ENCODE results near the gene HOXB5. TPM values are rescaled to one million over a fixed set of nuclear protein-coding genes. Genes with fewer than 3 reads are reported as not detected.
A peak's percentile ranks its signal among the peaks of the same experiment; 100 is the strongest.

HOXB5 gene
- total RNA-seq, 8 experiments from 2014 or later, result 1.0 to 51.9 (median 15.8) TPM

DNA sequence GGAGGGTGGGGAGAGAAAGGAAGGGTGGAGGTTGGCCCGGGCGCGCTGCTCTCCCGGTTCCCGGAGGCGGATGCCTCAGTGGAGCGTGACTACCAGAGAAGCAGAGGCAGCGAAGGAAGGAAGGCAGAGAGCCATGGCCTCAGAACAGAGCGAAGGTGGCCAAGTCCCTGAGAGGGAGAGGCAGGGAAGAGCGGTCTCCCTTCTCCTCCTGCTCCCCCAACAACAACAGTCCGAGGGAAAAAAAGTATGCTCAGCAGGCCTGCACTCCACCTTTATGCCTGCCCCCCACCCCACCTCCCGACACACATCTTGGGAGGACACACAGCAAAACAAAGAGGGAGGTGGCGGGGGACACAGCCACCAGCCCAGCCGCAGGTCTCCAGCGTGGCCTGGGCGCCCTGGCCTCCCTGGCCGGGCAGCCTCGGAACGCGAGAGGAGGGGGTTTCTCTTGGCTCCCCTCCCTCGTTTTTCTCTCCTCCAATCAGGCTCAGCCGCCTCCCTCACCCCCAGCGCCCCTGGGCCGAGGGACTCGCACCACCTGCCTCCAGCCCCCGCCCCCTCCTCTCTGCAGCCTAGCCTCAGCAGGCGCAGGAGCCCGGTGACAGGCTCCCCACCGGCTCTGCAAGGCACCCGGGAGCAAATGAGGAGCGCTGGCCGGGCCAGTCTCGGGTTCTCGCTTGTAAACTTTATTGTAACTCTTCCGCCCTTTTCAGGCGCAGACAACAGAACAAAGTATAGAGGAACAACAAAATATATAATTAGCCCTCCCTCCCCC is 18.3 kb upstream of the HOXB5 start:
- H3K4me1 ChIP-seq (replicated peaks in 1 of 2), result peaks cover 18 to 34% of the 10 kb centered on the region in 2 donors
- H3K27ac ChIP-seq, result peak overlapping the region; percentile 92 to 97
- peak overlapping the region; percentile 59 to 89 (median 80) for H3K4me3 ChIP-seq
- ATAC-seq (replicated peaks in 6 of 8), result peak; percentile 5 to 75 (median 73)
- 0 to 38% (median 9%) methylated on average over 1 to 11 of the region's 36 CpGs; no CpG with 5 or more reads in 6 of the 10 experiments for WGBS, 10 experiments
- in situ Hi-C loops (cut with MboI; ENCODE audit: low pct_unique_long_range_greater_than_20kb in 2 of 9, low sequenced_read_pairs in 9 of 9, unreplicated experiment in 9 of 9), result no loop called here

- WGBS, 10 experiments, result 0 to 42% (median 0%) methylated on average over 1 to 5 of the region's 22 CpGs; no CpG with 5 or more reads in 5 of the 10 experiments
- Histone ChIP-seq H3K4me3 (peak overlapping the region; percentile 59 to 89 (median 80)), H3K4me1 (replicated peaks in 1 of 2) (peaks cover 15 to 31% of the 10 kb centered on the region in 2 donors), H3K27ac (peak overlapping the region; percentile 92 to 97)
- in situ Hi-C loops (cut with MboI; ENCODE audit: low pct_unique_long_range_greater_than_20kb in 2 of 9, low sequenced_read_pairs in 9 of 9, unreplicated experiment in 9 of 9), result no loop called here
- ATAC-seq (replicated peaks in 6 of 8), result peak in 6 of 8 experiments; percentile 1 to 16 (median 3)
These were observed 17.6 kb upstream of the HOXB5 start for GRCh38 chr17:48611213-48611612.

DNA sequence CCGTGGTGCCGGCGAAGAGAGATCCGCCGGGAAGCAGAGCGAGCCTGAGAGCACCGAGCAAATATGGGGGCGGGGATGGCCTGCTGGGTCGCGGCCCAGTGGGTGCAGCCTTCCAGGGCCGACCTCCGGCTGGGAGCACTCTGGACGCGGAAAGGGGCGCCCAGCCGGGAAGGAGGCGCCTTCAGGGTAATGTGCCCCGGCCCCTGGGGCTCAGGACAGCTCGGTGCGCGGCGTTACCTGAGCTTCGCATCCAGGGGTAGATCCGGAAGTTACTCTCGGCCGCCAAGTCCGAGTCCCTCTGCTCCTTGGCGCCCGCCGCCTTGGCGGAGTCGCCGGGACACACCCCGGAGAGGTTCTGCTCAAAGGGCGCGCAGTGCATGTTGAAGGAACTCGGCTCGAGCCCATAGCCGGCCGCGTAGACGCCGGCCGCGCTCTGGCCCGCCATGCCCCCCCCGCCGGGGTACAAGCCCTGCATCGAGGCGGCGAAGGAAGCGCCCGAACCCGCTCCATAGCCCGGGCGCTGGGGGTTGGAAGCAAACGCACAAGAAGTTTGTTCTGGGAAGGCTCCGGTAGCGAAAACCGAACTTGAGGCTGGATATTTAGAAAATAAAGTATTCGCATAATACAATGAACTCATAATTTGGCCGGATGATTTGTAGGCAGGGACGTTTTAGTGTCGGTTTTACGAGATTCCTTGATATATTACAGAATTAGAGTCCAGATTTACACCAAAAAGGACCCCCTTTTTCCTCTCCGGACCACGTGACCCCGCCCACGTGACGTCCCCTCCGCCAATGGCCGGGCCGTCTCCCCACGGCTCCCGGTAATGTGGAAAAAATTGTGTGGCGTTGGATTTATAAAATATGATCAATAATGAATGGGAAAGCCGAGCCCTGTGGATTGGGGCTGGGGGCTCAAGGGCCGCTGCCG is 17.0 kb upstream of the HOXB5 start, which contains the start of gene HOXB7:
Gene HOXB7 (minus strand): TSS at position 736 of the 930 bp plus-strand sequence. CDS start 99 bp downstream, at position 637.
- in situ Hi-C loops (cut with MboI; ENCODE audit: low pct_unique_long_range_greater_than_20kb in 2 of 9, low sequenced_read_pairs in 9 of 9, unreplicated experiment in 9 of 9), result no loop called here
- WGBS, 10 experiments, result 0 to 2% (median 0%) methylated on average over 1 to 31 of the region's 79 CpGs; no CpG with 5 or more reads in 1 of the 10 experiments
- Histone ChIP-seq H3K27ac (peak within 1 kb of the TSS; percentile 92 to 97), H3K4me1 (replicated peaks in 1 of 2) (peaks cover 15 to 31% of the 10 kb centered on the region in 2 donors), H3K4me3 (peak within 1 kb of the TSS; percentile 59 to 89 (median 80))
- ATAC-seq (replicated peaks in 6 of 8), result peak; percentile 11 to 65 (median 32)

DNA sequence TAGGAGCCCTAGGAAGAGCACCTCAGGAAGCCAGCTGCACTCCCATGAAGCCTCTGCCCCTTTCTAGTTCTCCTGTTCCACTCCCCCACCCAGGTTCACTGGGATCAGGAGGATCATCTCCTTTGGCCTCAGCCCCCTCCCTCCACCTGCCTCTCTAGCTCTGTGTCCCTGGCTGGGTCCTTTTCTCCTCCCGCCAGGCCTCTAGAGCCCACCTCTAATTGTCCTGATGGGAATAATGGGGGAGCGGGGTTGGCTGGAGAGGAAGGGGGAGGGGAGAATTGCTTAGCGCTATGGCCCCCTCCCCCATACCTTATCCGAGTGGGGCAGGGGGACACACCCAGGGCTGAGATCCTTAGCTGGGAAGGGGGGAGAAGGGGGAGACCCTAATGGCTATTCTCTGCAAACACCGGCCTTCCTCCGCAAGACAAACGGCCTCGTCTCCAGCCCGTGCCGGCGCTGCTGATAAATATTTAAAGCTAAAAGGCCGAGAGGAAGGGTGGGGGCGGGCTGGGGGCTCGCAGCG is 16.2 kb upstream of the HOXB5 start:
- peaks cover 15 to 36% of the 10 kb centered on the region in 2 donors for H3K4me1 ChIP-seq (replicated peaks in 1 of 2)
- H3K27ac ChIP-seq, result peak overlapping the region; percentile 92 to 97
- peak overlapping the region; percentile 59 to 89 (median 80) for H3K4me3 ChIP-seq
- in situ Hi-C loops (cut with MboI; ENCODE audit: low pct_unique_long_range_greater_than_20kb in 2 of 9, low sequenced_read_pairs in 9 of 9, unreplicated experiment in 9 of 9), result no loop called here
- peak in 6 of 8 experiments; percentile 1 to 31 (median 14) for ATAC-seq (replicated peaks in 6 of 8)
- WGBS, 10 experiments, result 60% methylated on average over 1 of the region's 15 CpGs; no CpG with 5 or more reads in 9 of the 10 experiments

GRCh38 chr17:48609033-48609432 is 15.5 kb upstream of the HOXB5 start:
- peak in 1 of 8 experiments; percentile 0 for ATAC-seq (replicated peaks in 6 of 8)
- Histone ChIP-seq H3K4me1 (replicated peaks in 1 of 2) (peaks cover 20 to 44% of the 10 kb centered on the region in 2 donors), H3K27ac (peak overlapping the region in 1 of 2 donors; percentile 97), H3K4me3 (peak overlapping the region; percentile 59 to 89 (median 80))
- in situ Hi-C loops (cut with MboI; ENCODE audit: low pct_unique_long_range_greater_than_20kb in 2 of 9, low sequenced_read_pairs in 9 of 9, unreplicated experiment in 9 of 9), result no loop called here

GRCh38 chr17:48608494-48608834 is 14.9 kb upstream of the HOXB5 start:
- 60 to 100% (median 100%) methylated on average over 1 of the region's 1 CpG; no CpG with 5 or more reads in 4 of the 10 experiments for WGBS, 10 experiments
- in situ Hi-C loops (cut with MboI; ENCODE audit: low pct_unique_long_range_greater_than_20kb in 2 of 9, low sequenced_read_pairs in 9 of 9, unreplicated experiment in 9 of 9), result no loop called here
- peak overlapping the region in 3 of 5 donors; percentile 69 to 89 (median 80) for H3K4me3 ChIP-seq
- ATAC-seq (replicated peaks in 6 of 8), result no peak
- peaks cover 26 to 49% of the 10 kb centered on the region in 2 donors for H3K4me1 ChIP-seq (replicated peaks in 1 of 2)
- peak overlapping the region in 1 of 2 donors; percentile 97 for H3K27ac ChIP-seq

- Histone ChIP-seq H3K4me1 (replicated peaks in 1 of 2) (peaks cover 36 to 62% of the 10 kb centered on the region in 2 donors), H3K27ac (no peak overlapping the region), H3K4me3 (no peak overlapping the region)
- no peak for ATAC-seq (replicated peaks in 6 of 8)
- in situ Hi-C loops (cut with MboI; ENCODE audit: low pct_unique_long_range_greater_than_20kb in 2 of 9, low sequenced_read_pairs in 9 of 9, unreplicated experiment in 9 of 9), result no loop called here
- 79 to 100% (median 86%) methylated on average over 1 to 7 of the region's 9 CpGs for WGBS, 10 experiments
These were observed 13.5 kb upstream of the HOXB5 start for GRCh38 chr17:48606892-48607614.

GRCh38 chr17:48605991-48606891 is 12.7 kb upstream of the HOXB5 start:
- no peak overlapping the region for H3K4me3 ChIP-seq
- peak overlapping the region in 1 of 2 donors; percentile 30 for H3K27ac ChIP-seq
- in situ Hi-C loops (cut with MboI; ENCODE audit: low pct_unique_long_range_greater_than_20kb in 2 of 9, low sequenced_read_pairs in 9 of 9, unreplicated experiment in 9 of 9), result no loop called here
- ATAC-seq (replicated peaks in 6 of 8), result no peak
- 36 to 81% (median 59%) methylated on average over 5 to 23 of the region's 41 CpGs for WGBS, 10 experiments
- H3K4me1 ChIP-seq (replicated peaks in 1 of 2), result peaks cover 44 to 70% of the 10 kb centered on the region in 2 donors

DNA sequence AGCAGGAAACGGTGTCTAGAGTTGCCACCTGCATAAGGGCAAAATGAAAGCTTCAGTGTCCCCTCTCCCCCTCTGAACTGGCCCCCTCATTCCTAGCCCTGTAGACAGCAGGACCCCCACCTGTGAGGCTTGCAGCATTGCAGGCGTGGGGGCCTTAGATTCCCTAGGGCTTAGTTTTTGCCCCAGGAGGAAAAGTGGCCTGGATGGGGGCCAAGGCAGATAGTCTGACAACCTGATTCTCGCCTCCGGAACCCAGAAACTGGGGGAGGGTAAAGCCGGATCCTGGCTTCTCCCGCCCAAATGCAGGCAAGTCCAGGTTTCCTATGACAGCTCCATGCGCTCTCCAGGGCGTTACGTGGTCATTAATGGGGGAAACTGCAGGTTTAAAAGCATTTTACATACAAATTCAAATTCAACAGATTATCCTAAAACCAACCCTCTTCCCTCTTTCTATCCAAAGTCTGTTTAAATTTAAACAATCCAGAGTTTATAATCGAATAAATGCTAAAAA is 11.9 kb upstream of the HOXB5 start:
- in situ Hi-C loops (cut with MboI; ENCODE audit: low pct_unique_long_range_greater_than_20kb in 2 of 9, low sequenced_read_pairs in 9 of 9, unreplicated experiment in 9 of 9), result no loop called here
- H3K4me1 ChIP-seq (replicated peaks in 1 of 2), result peaks cover 52 to 78% of the 10 kb centered on the region in 2 donors
- 5 to 87% (median 62%) methylated on average over 1 to 8 of the region's 10 CpGs; no CpG with 5 or more reads in 1 of the 10 experiments for WGBS, 10 experiments
- H3K27ac ChIP-seq, result peak overlapping the region in 1 of 2 donors; percentile 21
- no peak overlapping the region for H3K4me3 ChIP-seq
- no peak for ATAC-seq (replicated peaks in 6 of 8)

DNA sequence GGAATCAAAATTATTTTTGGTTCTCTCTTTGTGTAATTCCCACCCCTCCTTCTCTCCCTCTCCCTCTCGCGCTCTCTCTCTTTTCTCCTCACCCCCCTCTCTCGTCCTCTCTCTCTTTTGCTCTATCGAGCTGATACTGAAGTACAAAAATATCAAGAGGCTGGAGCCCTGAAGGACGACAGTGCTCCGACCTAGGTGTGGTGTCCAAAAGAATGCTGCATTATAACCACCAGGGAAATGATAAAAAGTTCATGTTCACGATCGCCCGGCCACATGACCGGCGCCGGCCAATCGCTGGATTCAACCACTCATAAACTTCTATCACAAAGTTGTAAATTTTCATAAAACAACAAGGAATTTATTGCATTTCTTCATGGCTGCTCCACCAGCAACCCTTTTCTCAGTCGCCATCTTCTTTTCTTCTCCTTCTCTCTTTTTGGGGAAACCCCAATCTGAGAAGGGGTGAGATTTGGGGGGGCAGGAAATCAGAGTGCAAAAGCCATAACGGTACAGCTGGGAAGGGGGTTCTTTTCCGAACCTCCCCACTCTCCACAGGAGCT is 11.3 kb upstream of the HOXB5 start, which contains the start of gene HOXB6:
Gene HOXB6 (minus strand): TSS at position 217 of the 560 bp plus-strand sequence. CDS start 6,836 bp downstream, outside the sequence.
- Histone ChIP-seq H3K27ac (peak within 1 kb of the TSS in 1 of 2 donors; percentile 68), H3K4me1 (replicated peaks in 1 of 2) (peaks cover 57 to 84% of the 10 kb centered on the region in 2 donors), H3K4me3 (peak within 1 kb of the TSS; percentile 7 to 87 (median 40))
- peak in 3 of 8 experiments; percentile 27 to 51 (median 45) for ATAC-seq (replicated peaks in 6 of 8)
- WGBS, 10 experiments, result 1 to 96% (median 60%) methylated on average over 1 to 13 of the region's 16 CpGs; no CpG with 5 or more reads in 1 of the 10 experiments
- in situ Hi-C loops (cut with MboI; ENCODE audit: low pct_unique_long_range_greater_than_20kb in 2 of 9, low sequenced_read_pairs in 9 of 9, unreplicated experiment in 9 of 9), result no loop called here
